NB4 (cell line): ENCODE results near the gene SMURF2.

Experiments used
- DNase-seq: peaks from one replicate; pipeline ENCODE4 v3.0.0; 2010; ENCODE audit warnings: low read depth
- H3K4me3 ChIP-seq: one replicate; pipeline ENCODE4 v1.5.1; 2011; ENCODE audit warnings: mild to moderate bottlenecking, low read depth, low read length, moderate library complexity
- MYC ChIP-seq: IDR thresholded peaks from 2 replicates; pipeline ENCODE4 v1.6.1; 2011; ENCODE audit warnings: low read depth, low read length
- POLR2A ChIP-seq: IDR thresholded peaks from 2 replicates; pipeline ENCODE4 v1.6.1; 2011; ENCODE audit warnings: mild to moderate bottlenecking; ENCODE audit not compliant: insufficient read length; ENCODE audit errors: extremely low read depth
- TF ChIP-seq, protein P1 (sequence below): IDR thresholded peaks from 2 replicates; pipeline ENCODE4 v1.6.1; 2011; ENCODE audit warnings: low read depth, low read length
- TF ChIP-seq, protein P2 (sequence below): IDR thresholded peaks from one replicate; pipeline ENCODE4 v1.5.1; 2012; ENCODE audit warnings: low read depth, low read length

Gene SMURF2

DNA sequence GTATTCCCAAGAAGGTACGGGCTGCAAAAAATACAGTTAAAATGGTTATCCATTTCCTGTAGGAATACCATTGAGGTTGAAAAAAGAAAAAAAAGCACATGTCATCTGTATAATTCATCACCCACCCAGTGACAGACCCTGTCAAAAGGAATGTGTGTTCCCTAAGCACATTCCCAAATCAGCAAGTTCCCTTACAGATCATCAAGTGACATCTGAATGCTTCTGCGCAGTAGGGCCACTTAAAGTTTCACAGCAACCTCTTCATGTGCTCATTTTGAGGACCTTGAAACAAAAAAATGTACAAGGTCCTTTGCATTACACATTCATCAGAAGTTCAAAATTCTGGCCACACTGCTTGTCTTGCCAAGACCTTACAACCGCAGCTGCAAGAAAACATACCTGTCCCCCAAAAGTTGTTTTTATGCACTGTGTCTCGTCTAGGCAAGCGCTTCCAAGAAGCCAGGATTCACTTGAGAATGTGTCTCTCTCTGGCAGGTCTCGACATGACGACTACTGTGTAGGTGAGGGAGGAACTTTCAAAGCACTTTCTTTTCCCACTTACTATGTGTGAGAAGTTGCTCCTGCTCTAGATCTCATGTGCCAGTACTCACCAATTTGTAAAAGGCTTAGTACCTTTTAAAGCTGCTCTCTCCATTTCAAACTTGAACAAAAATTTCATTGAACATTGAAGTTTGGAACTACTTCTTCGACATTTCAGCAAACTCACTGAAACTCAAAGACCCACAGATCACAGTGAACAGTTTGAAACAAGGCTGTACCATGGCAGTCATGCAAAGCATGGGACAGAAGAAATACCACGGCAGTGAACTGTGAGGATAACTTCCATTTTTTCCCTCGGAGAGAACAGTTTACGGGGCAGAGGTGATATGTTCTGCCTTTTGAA is 161.0 kb downstream of the SMURF2 start:
- DNase-seq: no peak
- TF ChIP-seq MYC (no peak), POLR2A (no peak)
- TF ChIP-seq, protein P1, sequence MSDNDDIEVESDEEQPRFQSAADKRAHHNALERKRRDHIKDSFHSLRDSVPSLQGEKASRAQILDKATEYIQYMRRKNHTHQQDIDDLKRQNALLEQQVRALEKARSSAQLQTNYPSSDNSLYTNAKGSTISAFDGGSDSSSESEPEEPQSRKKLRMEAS: no peak
- TF ChIP-seq, protein P2, sequence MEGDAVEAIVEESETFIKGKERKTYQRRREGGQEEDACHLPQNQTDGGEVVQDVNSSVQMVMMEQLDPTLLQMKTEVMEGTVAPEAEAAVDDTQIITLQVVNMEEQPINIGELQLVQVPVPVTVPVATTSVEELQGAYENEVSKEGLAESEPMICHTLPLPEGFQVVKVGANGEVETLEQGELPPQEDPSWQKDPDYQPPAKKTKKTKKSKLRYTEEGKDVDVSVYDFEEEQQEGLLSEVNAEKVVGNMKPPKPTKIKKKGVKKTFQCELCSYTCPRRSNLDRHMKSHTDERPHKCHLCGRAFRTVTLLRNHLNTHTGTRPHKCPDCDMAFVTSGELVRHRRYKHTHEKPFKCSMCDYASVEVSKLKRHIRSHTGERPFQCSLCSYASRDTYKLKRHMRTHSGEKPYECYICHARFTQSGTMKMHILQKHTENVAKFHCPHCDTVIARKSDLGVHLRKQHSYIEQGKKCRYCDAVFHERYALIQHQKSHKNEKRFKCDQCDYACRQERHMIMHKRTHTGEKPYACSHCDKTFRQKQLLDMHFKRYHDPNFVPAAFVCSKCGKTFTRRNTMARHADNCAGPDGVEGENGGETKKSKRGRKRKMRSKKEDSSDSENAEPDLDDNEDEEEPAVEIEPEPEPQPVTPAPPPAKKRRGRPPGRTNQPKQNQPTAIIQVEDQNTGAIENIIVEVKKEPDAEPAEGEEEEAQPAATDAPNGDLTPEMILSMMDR: no peak
- H3K4me3 ChIP-seq: no peak overlapping the region

DNA sequence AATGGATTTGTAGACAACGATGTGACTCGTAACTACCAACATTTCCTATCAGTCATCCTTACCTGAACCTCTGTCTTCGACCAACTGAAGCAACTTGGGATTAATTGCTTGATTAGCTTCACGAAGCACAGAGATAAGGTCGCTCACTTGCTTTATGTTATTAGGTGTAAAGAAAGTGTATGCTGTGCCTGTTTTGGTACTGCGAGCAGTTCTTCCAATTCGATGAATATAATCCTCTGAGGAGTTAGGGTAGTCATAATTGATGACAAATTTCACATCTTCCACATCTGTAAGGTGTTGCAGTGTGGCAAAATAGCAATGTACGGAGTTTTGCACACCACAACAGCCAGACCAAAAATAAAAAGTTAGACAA is 161.6 kb downstream of the SMURF2 start:
- DNase-seq: no peak
- H3K4me3 ChIP-seq: no peak overlapping the region
- TF ChIP-seq POLR2A: no peak
- TF ChIP-seq MYC: no peak
- TF ChIP-seq, protein P2: no peak

DNA sequence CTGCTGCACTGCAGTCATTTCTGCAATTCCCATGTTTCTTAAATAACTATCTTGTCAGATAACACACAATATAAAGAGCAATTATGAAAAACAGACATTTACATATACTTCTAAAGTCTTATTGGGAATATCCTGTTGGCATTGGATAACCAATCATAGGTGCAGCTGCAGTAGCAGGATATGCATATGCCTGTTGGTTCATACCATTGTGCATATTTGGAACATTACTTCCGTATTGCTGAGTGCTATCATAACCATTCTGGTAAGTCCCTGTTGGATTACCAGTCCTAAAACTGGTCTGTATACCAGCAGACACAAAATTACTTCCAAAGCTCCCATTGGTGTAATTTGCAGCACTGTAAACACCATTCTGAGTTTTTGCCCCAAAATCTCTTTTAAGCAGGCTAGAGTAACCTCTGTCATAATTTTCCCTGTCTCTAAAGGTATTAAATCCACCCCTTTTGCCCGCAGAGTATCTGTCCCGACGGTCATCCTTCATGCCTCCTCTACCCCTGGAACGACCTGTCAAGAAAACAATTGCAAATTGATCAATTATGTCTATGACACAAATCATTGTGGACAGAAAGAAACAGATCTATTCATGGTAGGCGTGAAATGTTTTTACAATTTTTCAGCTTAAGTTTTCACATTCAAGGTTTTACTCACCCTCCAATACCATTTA is 162.2 kb downstream of the SMURF2 start:
- TF ChIP-seq POLR2A: no peak
- peak; percentile 11 for DNase-seq
- H3K4me3 ChIP-seq: no peak overlapping the region

DNA sequence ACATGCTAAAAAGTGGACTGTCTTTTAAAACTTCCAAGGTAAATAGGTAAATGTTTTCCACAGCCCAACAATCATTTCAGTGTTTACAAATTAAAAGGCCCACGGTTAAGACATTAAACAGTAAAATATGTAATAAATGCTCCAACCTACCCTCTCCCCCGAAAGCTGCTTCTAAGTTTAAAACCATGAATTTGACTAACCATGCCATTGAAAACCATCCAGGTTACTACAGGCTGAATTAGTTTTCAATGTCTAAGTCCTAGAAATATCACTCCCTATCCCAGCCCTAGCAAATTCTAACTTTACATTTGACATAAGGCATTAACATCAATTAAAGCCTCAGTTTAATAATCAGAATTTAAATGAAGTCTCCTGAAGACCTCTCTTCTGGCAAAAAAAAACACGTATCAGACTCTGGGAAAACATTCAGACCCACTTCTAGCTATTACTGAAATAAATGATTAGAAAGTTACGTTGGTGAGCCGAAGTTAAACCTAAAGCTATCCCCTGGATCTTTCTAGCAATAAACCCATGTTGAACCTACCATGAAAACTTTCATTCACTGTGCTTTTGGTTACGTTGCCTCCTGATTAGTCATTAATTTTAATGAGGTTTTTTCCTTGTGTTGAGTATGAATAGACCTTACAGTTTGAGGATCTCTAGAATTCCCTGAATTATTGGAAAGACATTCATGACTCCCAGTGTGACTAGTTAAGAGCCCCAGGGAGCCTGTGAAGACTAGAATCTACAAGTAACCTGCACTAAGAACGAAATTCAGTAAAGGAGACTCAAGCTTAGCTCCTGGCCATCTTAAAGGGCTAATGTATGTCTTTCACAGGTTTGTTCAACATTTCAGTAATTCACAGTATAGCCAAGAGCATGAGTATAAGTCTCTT is 163.6 kb downstream of the SMURF2 start:
- TF ChIP-seq, protein P2: no peak
- TF ChIP-seq POLR2A (no peak), MYC (no peak)
- TF ChIP-seq, protein P1: no peak
- peak; percentile 8 for DNase-seq
- peak overlapping the region; percentile 70 for H3K4me3 ChIP-seq

DNA sequence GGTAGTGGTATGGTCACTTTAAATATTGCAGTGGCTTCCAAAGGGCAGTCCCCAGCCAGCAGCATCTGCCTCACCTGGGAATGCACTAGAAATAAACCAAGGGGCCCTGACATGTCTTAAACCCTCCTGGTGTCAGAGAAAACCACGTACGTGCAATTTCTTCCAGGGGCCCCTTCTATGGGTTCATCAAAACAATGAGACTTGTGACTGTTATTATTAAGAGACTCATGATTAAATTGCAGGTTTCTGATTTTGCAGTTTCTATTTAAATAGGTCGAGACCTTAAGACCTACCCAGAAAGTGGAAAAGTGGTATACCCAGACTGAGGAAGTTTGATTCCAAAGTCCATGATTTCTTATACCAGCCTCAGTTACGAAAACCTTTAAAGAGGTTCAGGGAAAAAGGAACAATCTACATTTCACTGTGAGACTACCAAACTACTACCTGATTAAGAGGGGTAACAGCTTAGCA is 164.5 kb downstream of the SMURF2 start:
- TF ChIP-seq, protein P2: no peak
- TF ChIP-seq, protein P1: no peak
- TF ChIP-seq POLR2A: no peak
- TF ChIP-seq MYC: no peak
- no peak for DNase-seq
- H3K4me3 ChIP-seq: peak overlapping the region; percentile 70
